OCI-LY7 (cell line): ENCODE measurements around the gene C18orf54.

Experiments
- EZH2phosphoT487 ChIP-seq: fragments of 200-600 bp; sonication (generic); IDR thresholded peaks from 2 replicates; pipeline ENCODE4 v1.6.1; 2018; ENCODE audit warnings: low read depth, borderline replicate concordance, mild to moderate bottlenecking, mixed run types, antibody characterized with exemption, low read length, moderate library complexity, mixed read lengths
- TF ChIP-seq, protein P1 (sequence below): fragments of 200-600 bp; sonication (generic); conservative IDR thresholded peaks from 2 replicates; pipeline ENCODE4 v1.5.1; 2014; ENCODE audit warnings: mild to moderate bottlenecking, antibody characterized with exemption, low read length, moderate library complexity, mixed read lengths

DNA sequence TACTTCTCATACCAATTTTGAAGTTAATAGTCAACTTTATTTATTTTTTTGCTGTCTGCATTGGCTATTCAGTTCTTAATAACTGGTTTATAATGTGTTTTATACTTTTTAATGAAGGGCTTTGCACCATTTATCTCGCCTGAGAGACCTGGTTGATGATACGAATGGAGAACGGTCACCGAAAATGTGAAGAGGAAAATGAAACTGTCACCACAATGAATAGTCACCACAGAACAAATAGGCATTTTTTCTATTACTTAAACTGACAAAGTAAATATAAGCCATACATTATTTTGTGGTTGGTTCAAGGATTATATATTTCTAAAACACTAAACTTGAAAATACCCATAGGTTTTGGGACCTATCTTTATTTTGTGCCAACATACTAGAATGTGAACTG lies 20.4 kb downstream of the C18orf54 start:
- no peak for TF ChIP-seq EZH2phosphoT487
- TF ChIP-seq, protein P1, sequence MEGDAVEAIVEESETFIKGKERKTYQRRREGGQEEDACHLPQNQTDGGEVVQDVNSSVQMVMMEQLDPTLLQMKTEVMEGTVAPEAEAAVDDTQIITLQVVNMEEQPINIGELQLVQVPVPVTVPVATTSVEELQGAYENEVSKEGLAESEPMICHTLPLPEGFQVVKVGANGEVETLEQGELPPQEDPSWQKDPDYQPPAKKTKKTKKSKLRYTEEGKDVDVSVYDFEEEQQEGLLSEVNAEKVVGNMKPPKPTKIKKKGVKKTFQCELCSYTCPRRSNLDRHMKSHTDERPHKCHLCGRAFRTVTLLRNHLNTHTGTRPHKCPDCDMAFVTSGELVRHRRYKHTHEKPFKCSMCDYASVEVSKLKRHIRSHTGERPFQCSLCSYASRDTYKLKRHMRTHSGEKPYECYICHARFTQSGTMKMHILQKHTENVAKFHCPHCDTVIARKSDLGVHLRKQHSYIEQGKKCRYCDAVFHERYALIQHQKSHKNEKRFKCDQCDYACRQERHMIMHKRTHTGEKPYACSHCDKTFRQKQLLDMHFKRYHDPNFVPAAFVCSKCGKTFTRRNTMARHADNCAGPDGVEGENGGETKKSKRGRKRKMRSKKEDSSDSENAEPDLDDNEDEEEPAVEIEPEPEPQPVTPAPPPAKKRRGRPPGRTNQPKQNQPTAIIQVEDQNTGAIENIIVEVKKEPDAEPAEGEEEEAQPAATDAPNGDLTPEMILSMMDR: no peak
